Ureter (tissue), 1 donor: Measurements from ENCODE around the gene ZC2HC1B. TPM values are rescaled to one million over a fixed set of nuclear protein-coding genes. Genes with fewer than 3 reads are reported as not detected.
"Not testable (repeated sequence)": the region's sequence is repeated elsewhere in the genome, so short reads cannot be mapped to it uniquely, and the experiment has no call there.

ENCODE experiments used
- DNase-seq: peaks from one replicate; pipeline ENCODE4 v3.0.0-alpha.2; 2020; ENCODE audit warnings: low spot score
- total RNA-seq: library from RNA; stranded (reverse); gene quantifications from one replicate; pipeline ENCODE4 v1.2.4, GENCODE V29; 2023
- donor health status: DM: yes; HTN: yes; CAD: no.

The ZC2HC1B gene, protein sequence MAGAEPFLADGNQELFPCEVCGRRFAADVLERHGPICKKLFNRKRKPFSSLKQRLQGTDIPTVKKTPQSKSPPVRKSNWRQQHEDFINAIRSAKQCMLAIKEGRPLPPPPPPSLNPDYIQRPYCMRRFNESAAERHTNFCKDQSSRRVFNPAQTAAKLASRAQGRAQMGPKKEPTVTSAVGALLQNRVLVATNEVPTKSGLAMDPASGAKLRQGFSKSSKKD
- not detected for total RNA-seq

- DNase-seq = no peak
These were observed at the start of gene ZC2HC1B for GRCh38 chr6:143864234-143864633. Gene ZC2HC1B, plus strand, starts transcription at chr6:143864474. Its CDS starts 66 bp downstream, at chr6:143864540.

DNA sequence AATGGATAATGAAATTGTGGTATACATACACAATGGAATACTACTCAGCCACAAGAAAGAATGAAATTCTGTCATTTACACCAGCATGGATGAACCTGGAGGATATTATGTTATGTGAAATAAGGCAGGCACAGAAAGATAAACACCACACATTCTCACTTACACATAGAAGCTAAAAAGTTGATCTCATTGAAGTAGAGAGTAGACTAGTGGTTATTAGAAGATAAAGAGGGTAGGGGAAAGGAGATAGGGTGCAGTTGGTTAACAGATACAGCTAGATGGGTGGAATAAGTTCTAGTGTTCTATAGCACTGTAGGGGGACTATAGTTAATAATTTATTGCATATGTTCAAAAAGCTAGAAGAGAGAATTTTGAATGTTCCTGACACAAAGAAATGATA is 46.7 kb upstream of the ZC2HC1B start:
- no peak for DNase-seq

- no peak for DNase-seq
These were observed 42.9 kb upstream of the ZC2HC1B start for GRCh38 chr6:143821359-143821758.

GRCh38 chr6:143822584-143823024 is 41.7 kb upstream of the ZC2HC1B start:
- no peak for DNase-seq

DNA sequence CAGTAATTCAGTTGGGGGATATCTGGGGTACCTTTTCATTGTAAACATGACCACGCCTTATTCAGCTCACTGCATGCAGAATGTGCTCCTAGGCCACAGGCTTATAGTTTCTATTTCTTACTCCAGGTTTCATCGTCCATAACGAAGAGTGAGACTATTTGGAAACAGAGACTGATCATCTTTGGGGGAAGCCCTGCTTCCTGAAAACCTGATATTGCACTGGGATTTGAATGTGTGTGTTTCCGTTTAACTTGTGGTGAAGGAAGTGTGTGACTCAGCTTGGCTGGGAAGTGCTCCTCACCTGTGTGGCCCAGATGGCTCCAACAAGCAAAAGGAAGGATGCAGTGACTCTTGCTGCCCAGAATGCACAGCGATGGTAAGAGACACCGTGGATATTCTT is 40.7 kb upstream of the ZC2HC1B start:
- no peak for DNase-seq

DNA sequence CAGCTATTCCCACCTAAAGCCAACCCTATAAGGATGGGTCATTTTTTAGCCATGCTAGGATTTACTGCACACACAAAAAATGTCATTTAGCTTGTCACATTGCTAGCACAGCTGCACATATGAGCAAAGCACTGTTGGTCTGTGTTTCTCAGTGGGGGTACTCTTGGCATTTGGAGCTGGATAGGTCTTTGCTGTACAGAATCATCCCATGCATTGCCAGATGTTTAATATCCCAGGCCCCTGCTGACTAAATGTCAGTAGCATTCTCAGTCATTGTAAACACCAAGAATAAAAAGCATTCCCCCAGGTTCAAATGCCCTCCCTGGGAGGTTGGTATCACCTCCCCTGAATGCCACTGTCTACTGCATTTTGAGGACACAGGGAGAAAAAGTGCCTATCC is 35.7 kb upstream of the ZC2HC1B start:
- no peak for DNase-seq

DNA sequence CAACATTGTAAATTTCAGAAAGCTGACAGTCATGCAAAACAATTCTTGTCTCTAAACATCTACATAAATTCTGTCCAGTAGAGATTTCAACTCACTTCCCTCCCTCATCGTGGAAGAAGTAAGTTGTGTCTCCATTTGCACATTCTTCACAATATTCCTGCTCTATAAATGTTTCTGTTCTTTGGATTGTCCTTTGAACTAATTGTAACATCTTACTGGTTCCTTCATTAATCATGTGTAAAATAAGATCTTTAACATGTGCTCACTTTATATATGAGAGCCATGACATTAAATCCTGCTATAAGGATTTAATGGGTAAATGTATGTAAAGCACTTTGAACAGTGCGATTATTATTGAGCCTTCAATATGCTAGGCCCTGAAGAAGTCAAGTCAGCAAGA is 28.1 kb upstream of the ZC2HC1B start:
- no peak for DNase-seq

DNA sequence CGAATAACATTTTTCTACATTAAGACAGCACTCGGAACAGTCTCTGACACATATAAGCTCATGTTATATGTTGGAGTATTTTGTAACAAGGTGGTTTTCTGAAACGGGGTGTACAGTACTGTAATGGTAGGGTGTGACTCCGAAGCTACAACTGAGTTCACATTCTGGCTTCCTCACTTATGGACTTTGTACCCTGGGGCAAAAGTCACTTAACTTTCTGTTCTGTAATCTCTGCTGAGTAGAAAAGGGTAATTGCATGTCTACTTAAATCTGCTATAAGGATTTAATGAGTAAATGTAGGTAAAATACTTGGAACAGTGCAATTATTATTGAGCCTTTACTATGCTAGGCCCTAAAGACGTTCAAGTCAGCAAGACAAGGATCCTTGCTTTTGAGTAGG is 25.9 kb upstream of the ZC2HC1B start:
- no peak for DNase-seq

- no peak for DNase-seq
These were observed 25.1 kb upstream of the ZC2HC1B start for GRCh38 chr6:143839196-143839595.

GRCh38 chr6:143840595-143841265 is 23.5 kb upstream of the ZC2HC1B start:
- no peak for DNase-seq

DNA sequence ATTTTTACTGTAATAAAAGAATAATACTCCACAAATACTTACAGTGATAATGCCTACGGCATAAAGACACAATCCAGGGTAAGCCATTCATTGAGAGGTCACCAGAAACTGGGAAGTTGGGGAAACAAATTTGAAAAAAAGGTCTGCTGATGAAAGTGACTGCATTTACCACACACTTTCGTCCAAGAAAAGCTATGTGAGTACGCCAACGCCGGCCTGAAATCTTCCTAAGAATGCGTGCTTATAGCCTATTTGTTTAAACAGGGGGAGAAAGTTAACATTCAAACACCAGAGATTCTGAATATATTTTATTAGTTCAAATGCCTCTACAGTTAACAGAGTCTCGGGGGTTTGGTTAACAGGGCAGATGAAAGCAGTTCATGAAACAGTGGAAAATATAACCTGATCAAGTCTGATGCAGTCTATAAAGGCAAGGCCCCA is 21.8 kb upstream of the ZC2HC1B start:
- no peak for DNase-seq

GRCh38 chr6:143842902-143843676 is 21.2 kb upstream of the ZC2HC1B start, which contains the start of gene LTV1:
Gene LTV1, plus strand, starts transcription at chr6:143843338. Its CDS starts 140 bp downstream, at chr6:143843478.
- DNase-seq = peak; percentile 97

DNA sequence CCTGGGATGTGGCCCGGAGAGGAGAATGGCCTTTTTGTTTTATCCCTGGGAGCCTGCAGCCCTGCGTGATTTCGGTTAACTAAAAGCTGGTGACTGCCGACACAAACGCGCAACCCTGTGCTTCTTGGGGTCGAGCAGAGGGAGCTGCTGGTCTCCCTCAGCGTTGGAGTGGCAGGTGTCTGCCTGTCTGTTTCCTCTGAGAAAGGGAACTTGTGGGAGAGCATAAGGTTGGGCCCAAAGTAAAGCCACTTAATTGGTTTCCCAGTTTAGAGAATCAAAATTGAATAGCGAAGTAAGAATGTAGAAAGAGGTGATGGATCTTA is 20.6 kb upstream of the ZC2HC1B start:
- DNase-seq = no peak

GRCh38 chr6:143844006-143844405 is 20.3 kb upstream of the ZC2HC1B start:
- no peak for DNase-seq

DNA sequence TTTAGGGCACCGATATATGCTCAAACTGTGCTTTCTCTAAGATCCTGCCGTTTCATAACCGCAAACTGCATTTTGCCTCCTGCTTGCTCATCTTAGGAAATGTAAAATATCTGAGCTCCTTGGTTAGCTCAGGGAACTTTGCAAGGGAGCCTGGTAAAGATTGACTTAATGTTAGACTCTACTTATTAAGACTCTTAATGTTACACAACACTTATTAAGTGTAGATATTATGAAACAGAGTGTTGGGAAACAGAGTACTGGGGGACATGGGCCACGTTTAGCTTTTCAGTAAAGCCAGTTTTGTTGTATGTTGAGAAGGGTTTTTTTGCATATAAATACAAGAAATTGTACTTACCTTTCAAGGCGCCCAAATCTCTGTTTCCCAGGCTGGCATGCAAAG is 19.2 kb upstream of the ZC2HC1B start:
- DNase-seq = no peak

DNA sequence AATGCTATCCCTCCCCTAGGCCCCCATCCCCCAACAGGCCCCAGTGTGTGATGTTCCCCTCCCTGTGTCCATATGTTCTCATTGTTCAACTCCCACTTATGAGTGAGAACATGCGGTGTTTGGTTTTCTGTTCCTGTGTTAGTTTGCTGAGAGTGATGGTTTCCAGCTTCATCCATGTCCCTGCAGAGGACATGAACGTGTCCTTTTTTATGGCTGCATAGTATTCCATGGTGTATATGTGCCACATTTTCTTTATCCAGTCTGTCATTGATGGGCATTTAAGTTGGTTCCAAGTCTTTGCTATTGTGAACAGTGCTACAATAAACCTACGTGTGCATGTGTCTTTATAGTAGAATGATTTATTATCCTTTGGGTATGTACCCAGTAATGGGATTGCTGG is 12.6 kb upstream of the ZC2HC1B start:
- not testable (repeated sequence) for DNase-seq

GRCh38 chr6:143855057-143855456 is 9.2 kb upstream of the ZC2HC1B start:
- DNase-seq = not testable (repeated sequence)

DNA sequence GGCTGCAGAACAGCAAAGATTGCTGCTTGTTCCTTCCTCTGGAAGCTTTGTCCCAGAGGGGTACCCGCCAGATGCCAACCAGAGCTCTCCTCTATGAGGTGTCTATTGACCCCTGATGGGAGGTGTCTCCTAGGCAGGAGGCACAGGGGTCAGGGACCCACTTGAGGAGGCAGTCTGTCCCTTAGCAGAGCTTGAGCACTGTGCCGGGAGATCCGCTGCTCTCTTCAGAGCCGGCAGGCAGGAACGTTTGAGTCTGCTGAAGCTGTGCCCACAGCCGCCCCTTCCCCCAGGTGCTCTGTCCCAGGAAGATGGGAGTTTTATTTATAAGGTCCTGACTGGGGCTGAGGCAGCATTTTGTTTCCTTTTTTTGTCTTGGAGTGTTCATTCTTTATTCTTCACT is 7.5 kb upstream of the ZC2HC1B start:
- not testable (repeated sequence) for DNase-seq

DNA sequence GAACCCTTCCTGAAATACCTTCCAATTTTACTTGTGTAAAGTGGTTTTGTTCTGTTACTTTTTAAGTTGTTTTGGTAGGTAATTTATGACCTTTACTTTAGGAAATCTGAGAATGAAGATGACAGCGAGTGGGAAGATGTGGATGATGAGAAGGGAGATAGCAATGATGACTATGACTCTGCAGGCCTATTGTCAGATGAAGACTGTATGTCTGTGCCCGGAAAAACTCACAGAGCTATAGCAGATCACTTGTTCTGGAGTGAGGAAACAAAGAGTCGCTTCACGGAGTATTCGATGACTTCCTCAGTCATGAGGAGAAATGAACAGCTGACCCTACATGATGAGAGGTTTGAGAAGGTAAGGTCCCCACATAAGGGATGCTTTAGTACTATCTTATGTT is 6.6 kb upstream of the ZC2HC1B start:
- DNase-seq = no peak

DNA sequence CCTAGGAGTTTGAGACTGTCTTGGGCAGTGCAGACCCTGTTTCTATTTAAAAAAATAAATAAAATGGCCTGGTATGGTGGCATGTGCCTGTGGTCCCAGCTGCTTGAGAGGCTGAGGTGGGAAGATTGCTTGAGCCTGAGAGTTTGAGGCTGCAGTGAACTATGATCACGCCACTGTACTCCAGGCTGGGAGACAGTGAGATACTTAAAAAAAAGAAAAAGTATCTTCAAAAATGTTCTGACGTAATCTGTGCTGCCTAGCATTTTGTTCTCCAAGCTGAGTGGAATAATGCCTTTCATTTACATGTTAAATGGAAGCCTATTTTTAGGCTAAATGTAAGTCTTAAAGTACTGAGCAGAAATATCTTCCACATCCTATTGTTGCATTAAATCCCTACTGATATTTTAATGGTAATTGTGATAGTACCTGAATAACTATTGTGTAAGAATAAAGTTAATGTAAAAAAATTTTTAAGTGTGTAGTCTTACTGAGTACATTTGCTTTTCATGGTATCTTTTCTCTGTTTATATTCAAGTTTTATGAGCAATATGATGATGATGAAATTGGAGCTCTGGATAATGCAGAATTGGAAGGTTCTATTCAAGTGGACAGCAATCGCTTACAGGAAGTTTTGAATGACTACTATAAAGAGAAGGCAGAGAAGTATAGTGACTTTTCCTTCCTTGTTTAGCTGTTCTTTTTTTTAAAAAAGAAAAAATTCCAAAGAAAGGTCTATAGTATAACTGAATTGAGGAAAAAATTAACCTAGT is 4.2 kb upstream of the ZC2HC1B start:
- DNase-seq = no peak

GRCh38 chr6:143863771-143864170 is 503 bp upstream of the ZC2HC1B start:
- DNase-seq = no peak

DNA sequence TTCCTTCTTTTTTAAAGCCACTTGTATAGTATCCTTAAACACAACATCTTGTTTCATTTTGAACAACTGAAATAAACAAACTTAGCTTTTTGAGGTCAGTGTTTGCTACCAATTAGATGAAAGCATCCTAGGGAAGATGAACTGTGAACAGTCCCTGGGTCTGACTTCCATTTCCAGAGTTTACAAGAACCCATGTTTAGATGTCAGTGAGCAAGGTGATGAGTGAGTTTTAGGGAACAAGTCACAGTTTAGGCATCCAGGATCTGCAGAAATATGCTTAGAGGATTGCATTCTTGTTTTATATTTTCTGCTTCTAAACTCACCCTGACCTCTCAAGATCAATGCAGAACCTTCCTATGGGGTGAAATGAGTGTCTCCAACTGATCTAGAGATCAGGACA is 3.0 kb downstream of the ZC2HC1B start:
- DNase-seq = no peak
